Esophagus muscularis mucosa (tissue), 4 donors: ENCODE results near the gene MEF2A. TPM values are rescaled to one million over a fixed set of nuclear protein-coding genes. Genes with fewer than 3 reads are reported as not detected.

ENCODE experiments used
- DNase-seq: peaks from one replicate; pipeline ENCODE4 v3.0.0-alpha.2; 2017; ENCODE audit errors: extremely low spot score
- H3K27ac ChIP-seq, 4 donors: fragments of 200-600 bp; sonication (generic); replicated peaks in 1 of 4; 1 replicate in 3 of 4; 2 replicates in 1 of 4; pipeline ENCODE4 v1.5.1; 2016 to 2019; ENCODE audit warnings: mild to moderate bottlenecking in 1 of 4
- H3K27me3 ChIP-seq, 4 donors: fragments of 200-600 bp; sonication (generic); one replicate each; pipeline versions ENCODE4 v1.5.1 to v1.6.0; 2016 to 2019
- H3K36me3 ChIP-seq, 4 donors: fragments of 200-600 bp; sonication (generic); one replicate each; pipeline ENCODE4 v1.5.1; 2016 to 2019
- H3K4me1 ChIP-seq, 4 donors: fragments of 200-600 bp; sonication (generic); one replicate each; pipeline ENCODE4 v1.5.1; 2016 to 2019
- H3K4me3 ChIP-seq, 4 donors: fragments of 200-600 bp; sonication (generic); 1 replicate in 2 of 4; 2 replicates in 2 of 4; pipeline ENCODE4 v1.5.1; 2016 to 2019; ENCODE audit warnings: mild to moderate bottlenecking in 4 of 4, moderate library complexity in 1 of 4
- H3K9me3 ChIP-seq, 4 donors: fragments of 200-600 bp; sonication (generic); 1 replicate in 3 of 4; 2 replicates in 1 of 4; pipeline ENCODE4 v1.5.1; 2016 to 2019
- CTCF ChIP-seq, 3 experiments: fragments of 200-600 bp in 2 of 3; fragments of 450-650 bp in 1 of 3; sonication (generic) in 2 of 3; IDR thresholded peaks; one replicate each; pipeline ENCODE4 v1.5.1; 2017 to 2019; ENCODE audit warnings: antibody characterized with exemption in 3 of 3, mild to moderate bottlenecking in 2 of 3, moderate library complexity in 1 of 3
- EP300 ChIP-seq: sonication (generic); formaldehyde crosslinking; IDR thresholded peaks from one replicate; pipeline ENCODE4 v1.6.1; 2017; ENCODE audit warnings: antibody characterized with exemption
- POLR2A ChIP-seq: fragments of 450-650 bp; IDR thresholded peaks from one replicate; pipeline ENCODE4 v1.6.1; 2017; ENCODE audit warnings: antibody characterized with exemption, moderate library complexity, mild to moderate bottlenecking, low read depth
- POLR2AphosphoS5 ChIP-seq, 2 donors: sonication (generic); formaldehyde crosslinking; IDR thresholded peaks; one replicate each; pipeline ENCODE4 v1.6.1; 2017; ENCODE audit warnings: antibody characterized with exemption in 2 of 2
- WGBS: methylation state at CpG from one replicate; pipeline ENCODE4 v1.1.5; 2018; 5-methylcytosine and 5-hydroxymethylcytosine counted together
- intact Hi-C: fragments of 100-400 bp; cut with DNase I; formaldehyde crosslinking; loops from one replicate; pipeline ENCODE4 v1.15.1; 2023
- total RNA-seq, 4 donors: library from RNA; depleted of rRNA; stranded (reverse); fragments of >200 nt; gene quantifications; one replicate each; pipeline versions ENCODE4 v1.1.0 to v1.2.1, GENCODE V29; 2016

The MEF2A gene
- total RNA-seq, 4 donors from 2014 or later = 63.1 to 76.7 (median 73.3) TPM

GRCh38 chr15:99578809-99579208, 13.0 kb downstream of the MEF2A start:
- intact Hi-C loops = loop anchor here (10.0 kb wide), 1 partner anchor 106 kb away; no protein-coding TSS in a partner anchor
- no peak for TF ChIP-seq POLR2AphosphoS5 (IDR thresholded peaks at IDR 0.05)
- TF ChIP-seq EP300 = no peak
- no peak for TF ChIP-seq CTCF (IDR thresholded peaks at IDR 0.05)
- TF ChIP-seq POLR2A = no peak
- H3K27ac ChIP-seq = no peak overlapping the region
- no peaks in the 10 kb centered on the region for H3K9me3 ChIP-seq
- no peak for DNase-seq
- no peaks in the 10 kb centered on the region for H3K27me3 ChIP-seq
- H3K4me3 ChIP-seq = no peak overlapping the region
- peaks cover 49 to 96% (median 88%) of the 10 kb centered on the region in 4 donors for H3K4me1 ChIP-seq
- no peaks in the 10 kb centered on the region for H3K36me3 ChIP-seq

- DNase-seq = no peak
- Histone ChIP-seq H3K27ac (no peak overlapping the region), H3K4me1 (peaks cover 38 to 85% (median 78%) of the 10 kb centered on the region in 4 donors), H3K36me3 (no peaks in the 10 kb centered on the region), H3K4me3 (no peak overlapping the region), H3K27me3 (no peaks in the 10 kb centered on the region), H3K9me3 (peaks cover 0 to 4% (median 2%) of the 10 kb centered on the region in 4 donors)
- TF ChIP-seq POLR2AphosphoS5 (IDR thresholded peaks at IDR 0.05) (no peak), POLR2A (no peak)
- intact Hi-C loops = no loop called here
- 91% methylated on average over 3 of the region's 3 CpGs for WGBS
Measured at GRCh38 chr15:99580076-99580475, 14.3 kb downstream of the MEF2A start.

DNA sequence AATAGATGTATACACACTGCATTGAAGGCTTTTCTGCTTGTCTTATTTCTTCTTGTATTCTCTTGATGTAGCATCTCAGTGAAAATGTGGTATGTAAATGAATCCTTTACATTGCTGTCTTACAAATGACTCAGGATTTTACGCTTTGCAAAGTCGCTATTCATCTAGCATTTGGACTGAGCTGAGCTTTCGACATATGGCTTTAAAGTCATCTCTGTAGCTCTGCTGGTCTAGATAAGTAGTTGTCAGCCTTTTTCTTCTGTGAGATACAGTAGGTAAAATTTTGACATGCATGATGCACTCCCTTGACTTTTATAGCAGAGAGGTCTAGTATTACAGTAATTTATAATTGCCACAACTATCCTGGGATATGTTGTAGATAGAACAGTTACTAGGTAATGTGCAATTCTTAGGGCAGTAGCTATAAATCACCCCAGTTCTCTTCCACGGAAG, 16.8 kb downstream of the MEF2A start:
- no peaks in the 10 kb centered on the region for H3K36me3 ChIP-seq
- 76% methylated on average over 4 of the region's 4 CpGs for WGBS
- H3K9me3 ChIP-seq = peaks cover 0 to 15% (median 7%) of the 10 kb centered on the region in 4 donors
- TF ChIP-seq POLR2A = no peak
- no peak for TF ChIP-seq CTCF (IDR thresholded peaks at IDR 0.05)
- no peak for TF ChIP-seq POLR2AphosphoS5 (IDR thresholded peaks at IDR 0.05)
- DNase-seq = no peak
- peaks cover 35 to 63% (median 61%) of the 10 kb centered on the region in 4 donors for H3K4me1 ChIP-seq
- intact Hi-C loops = no loop called here
- H3K27me3 ChIP-seq = no peaks in the 10 kb centered on the region
- no peak overlapping the region for H3K4me3 ChIP-seq
- H3K27ac ChIP-seq = no peak overlapping the region

- TF ChIP-seq CTCF (IDR thresholded peaks at IDR 0.05) (no peak), EP300 (no peak), POLR2A (no peak)
- Histone ChIP-seq H3K4me1 (peaks cover 26 to 47% (median 45%) of the 10 kb centered on the region in 4 donors), H3K27ac (no peak overlapping the region), H3K4me3 (no peak overlapping the region), H3K27me3 (no peaks in the 10 kb centered on the region), H3K36me3 (no peaks in the 10 kb centered on the region), H3K9me3 (peaks cover 0 to 20% (median 7%) of the 10 kb centered on the region in 4 donors)
- 87% methylated on average over 2 of the region's 2 CpGs for WGBS
- intact Hi-C loops = no loop called here
- no peak for DNase-seq
Measured at GRCh38 chr15:99584081-99584600, 18.4 kb downstream of the MEF2A start.

GRCh38 chr15:99586121-99586520, 20.3 kb downstream of the MEF2A start:
- intact Hi-C loops = no loop called here
- no peaks in the 10 kb centered on the region for H3K36me3 ChIP-seq
- peaks cover 0 to 20% (median 7%) of the 10 kb centered on the region in 4 donors for H3K9me3 ChIP-seq
- no peak overlapping the region for H3K4me3 ChIP-seq
- no peak for TF ChIP-seq CTCF (IDR thresholded peaks at IDR 0.05)
- no peak for TF ChIP-seq EP300
- TF ChIP-seq POLR2AphosphoS5 (IDR thresholded peaks at IDR 0.05) = no peak
- TF ChIP-seq POLR2A = no peak
- 92% methylated on average over 1 of the region's 1 CpG for WGBS
- no peaks in the 10 kb centered on the region for H3K27me3 ChIP-seq
- no peak overlapping the region for H3K27ac ChIP-seq
- H3K4me1 ChIP-seq = peaks cover 17 to 39% (median 35%) of the 10 kb centered on the region in 4 donors
- DNase-seq = no peak
